Breast epithelium (tissue), 3 donors: Measurements from ENCODE around the gene ZNF512B.
"Not testable (repeated sequence)": the region's sequence is repeated elsewhere in the genome, so short reads cannot be mapped to it uniquely, and the experiment has no call there.

Experiments
- POLR2A ChIP-seq: fragments of 450-650 bp; IDR thresholded peaks from one replicate; pipeline ENCODE4 v1.6.1; 2016; ENCODE audit warnings: antibody characterized with exemption, mild to moderate bottlenecking, moderate library complexity
- POLR2AphosphoS5 ChIP-seq, 3 donors: sonication (generic); formaldehyde crosslinking; IDR thresholded peaks; one replicate each; pipeline ENCODE4 v1.6.1; 2017; ENCODE audit warnings: antibody characterized with exemption in 3 of 3
- TF ChIP-seq, protein P1 (sequence below), 3 donors: fragments of 450-650 bp; IDR thresholded peaks; one replicate each; pipeline ENCODE4 v1.5.1; 2016 to 2017; ENCODE audit warnings: antibody characterized with exemption in 3 of 3, mild to moderate bottlenecking in 3 of 3, moderate library complexity in 3 of 3

- TF ChIP-seq, protein P1, sequence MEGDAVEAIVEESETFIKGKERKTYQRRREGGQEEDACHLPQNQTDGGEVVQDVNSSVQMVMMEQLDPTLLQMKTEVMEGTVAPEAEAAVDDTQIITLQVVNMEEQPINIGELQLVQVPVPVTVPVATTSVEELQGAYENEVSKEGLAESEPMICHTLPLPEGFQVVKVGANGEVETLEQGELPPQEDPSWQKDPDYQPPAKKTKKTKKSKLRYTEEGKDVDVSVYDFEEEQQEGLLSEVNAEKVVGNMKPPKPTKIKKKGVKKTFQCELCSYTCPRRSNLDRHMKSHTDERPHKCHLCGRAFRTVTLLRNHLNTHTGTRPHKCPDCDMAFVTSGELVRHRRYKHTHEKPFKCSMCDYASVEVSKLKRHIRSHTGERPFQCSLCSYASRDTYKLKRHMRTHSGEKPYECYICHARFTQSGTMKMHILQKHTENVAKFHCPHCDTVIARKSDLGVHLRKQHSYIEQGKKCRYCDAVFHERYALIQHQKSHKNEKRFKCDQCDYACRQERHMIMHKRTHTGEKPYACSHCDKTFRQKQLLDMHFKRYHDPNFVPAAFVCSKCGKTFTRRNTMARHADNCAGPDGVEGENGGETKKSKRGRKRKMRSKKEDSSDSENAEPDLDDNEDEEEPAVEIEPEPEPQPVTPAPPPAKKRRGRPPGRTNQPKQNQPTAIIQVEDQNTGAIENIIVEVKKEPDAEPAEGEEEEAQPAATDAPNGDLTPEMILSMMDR (IDR thresholded peaks at IDR 0.05) = not testable (repeated sequence)
- not testable (repeated sequence) for TF ChIP-seq POLR2A; POLR2AphosphoS5 (IDR thresholded peaks at IDR 0.05)
Measured at GRCh38 chr20:64012385-64013154, 42.8 kb upstream of the ZNF512B start.
